ENCODE results near the gene LOXHD1. TPM values are rescaled to one million over a fixed set of nuclear protein-coding genes. Genes with fewer than 3 reads are reported as not detected.

LOXHD1 gene
- total RNA-seq, 3 donors from 2014 or later (not counting 1 experiment from before 2014, with no cell fraction given): 0.11 to 0.48 (median 0.14) TPM

- no peak for ATAC-seq
Observed at GRCh38 chr18:46642561-46642960, 14.5 kb downstream of the LOXHD1 start.

GRCh38 chr18:46641917-46642316, 15.1 kb downstream of the LOXHD1 start:
- H3K27me3 Mint-ChIP-seq (ENCODE audit: low read depth in 2 of 2): peaks cover 0 to 8% of the 10 kb centered on the region in 2 donors
- Histone ChIP-seq H3K9me3 (ENCODE audit: control insufficient read depth, insufficient read depth, low read length) (no peaks in the 10 kb centered on the region), H3K4me1 (ENCODE audit: control insufficient read depth, insufficient read depth, low read length) (no peaks in the 10 kb centered on the region), H3K4me3 (ENCODE audit: low read length) (no peak overlapping the region), H3K27ac (ENCODE audit: low read length) (no peak overlapping the region), H3K27me3 (ENCODE audit: control insufficient read depth, insufficient read depth, low read length) (no peaks in the 10 kb centered on the region), H3K36me3 (ENCODE audit: control insufficient read depth, insufficient read depth, low read length) (no peaks in the 10 kb centered on the region)
- H3K4me3 Mint-ChIP-seq: no peak overlapping the region
- ATAC-seq (no peak), DNase-seq (no peak)
- intact Hi-C loops (cut with micrococcal nuclease): no loop called here
- no peak for TF ChIP-seq CTCF (IDR thresholded peaks at IDR 0.05)
- WGBS (ENCODE audit: insufficient coverage): 92% methylated on average over 7 of the region's 7 CpGs
- no peak overlapping the region for H3K27ac Mint-ChIP-seq
- H3K36me3 Mint-ChIP-seq: no peaks in the 10 kb centered on the region
- no peaks in the 10 kb centered on the region for H3K4me1 Mint-ChIP-seq
- H3K9me3 Mint-ChIP-seq: no peaks in the 10 kb centered on the region

More at GRCh38 chr18:46642561-46642960, 14.5 kb downstream of the LOXHD1 start:
- Mint-ChIP-seq H3K4me1 (no peaks in the 10 kb centered on the region), H3K4me3 (no peak overlapping the region), H3K27me3 (ENCODE audit: low read depth in 2 of 2) (peaks cover 0 to 11% of the 10 kb centered on the region in 2 donors), H3K27ac (no peak overlapping the region), H3K36me3 (no peaks in the 10 kb centered on the region), H3K9me3 (no peaks in the 10 kb centered on the region)
- no peak overlapping the region for H3K27ac ChIP-seq (ENCODE audit: low read length)
- no peaks in the 10 kb centered on the region for H3K27me3 ChIP-seq (ENCODE audit: control insufficient read depth, insufficient read depth, low read length)
- 75% methylated on average over 5 of the region's 5 CpGs for WGBS (ENCODE audit: insufficient coverage)
- no peaks in the 10 kb centered on the region for H3K4me1 ChIP-seq (ENCODE audit: control insufficient read depth, insufficient read depth, low read length)
- no peaks in the 10 kb centered on the region for H3K9me3 ChIP-seq (ENCODE audit: control insufficient read depth, insufficient read depth, low read length)
- no peak overlapping the region for H3K4me3 ChIP-seq (ENCODE audit: low read length)
- H3K36me3 ChIP-seq (ENCODE audit: control insufficient read depth, insufficient read depth, low read length): no peaks in the 10 kb centered on the region
- TF ChIP-seq CTCF (IDR thresholded peaks at IDR 0.05): no peak
- intact Hi-C loops (cut with micrococcal nuclease): no loop called here
- no peak for DNase-seq

GRCh38 chr18:46639386-46639785, 17.6 kb downstream of the LOXHD1 start:
- no peak overlapping the region for H3K27ac ChIP-seq (ENCODE audit: low read length)
- H3K4me3 ChIP-seq (ENCODE audit: low read length): no peak overlapping the region
- Mint-ChIP-seq H3K9me3 (no peaks in the 10 kb centered on the region), H3K27ac (no peak overlapping the region), H3K4me3 (no peak overlapping the region), H3K27me3 (ENCODE audit: low read depth in 2 of 2) (peaks cover 0 to 2% of the 10 kb centered on the region in 2 donors), H3K36me3 (no peaks in the 10 kb centered on the region), H3K4me1 (no peaks in the 10 kb centered on the region)
- no peaks in the 10 kb centered on the region for H3K4me1 ChIP-seq (ENCODE audit: control insufficient read depth, insufficient read depth, low read length)
- 92% methylated on average over 6 of the region's 6 CpGs for WGBS (ENCODE audit: insufficient coverage)
- TF ChIP-seq CTCF (IDR thresholded peaks at IDR 0.05): no peak
- ATAC-seq (no peak), DNase-seq (no peak)
- H3K9me3 ChIP-seq (ENCODE audit: control insufficient read depth, insufficient read depth, low read length): no peaks in the 10 kb centered on the region
- intact Hi-C loops (cut with micrococcal nuclease): no loop called here
- no peaks in the 10 kb centered on the region for H3K27me3 ChIP-seq (ENCODE audit: control insufficient read depth, insufficient read depth, low read length)
- no peaks in the 10 kb centered on the region for H3K36me3 ChIP-seq (ENCODE audit: control insufficient read depth, insufficient read depth, low read length)

- Mint-ChIP-seq H3K9me3 (no peaks in the 10 kb centered on the region), H3K4me3 (no peak overlapping the region), H3K4me1 (peaks cover 1 to 3% of the 10 kb centered on the region in 2 donors), H3K27ac (no peak overlapping the region), H3K36me3 (no peaks in the 10 kb centered on the region), H3K27me3 (ENCODE audit: low read depth in 2 of 2) (peaks cover 0 to 12% of the 10 kb centered on the region in 2 donors)
- no peak overlapping the region for H3K4me3 ChIP-seq (ENCODE audit: low read length)
- no peak for TF ChIP-seq CTCF (IDR thresholded peaks at IDR 0.05)
- intact Hi-C loops (cut with micrococcal nuclease): no loop called here
- H3K9me3 ChIP-seq (ENCODE audit: control insufficient read depth, insufficient read depth, low read length): no peaks in the 10 kb centered on the region
- no peak overlapping the region for H3K27ac ChIP-seq (ENCODE audit: low read length)
- no peak for DNase-seq
- no peaks in the 10 kb centered on the region for H3K36me3 ChIP-seq (ENCODE audit: control insufficient read depth, insufficient read depth, low read length)
- WGBS (ENCODE audit: insufficient coverage): 84% methylated on average over 7 of the region's 7 CpGs
- no peak for ATAC-seq
- no peaks in the 10 kb centered on the region for H3K27me3 ChIP-seq (ENCODE audit: control insufficient read depth, insufficient read depth, low read length)
- no peaks in the 10 kb centered on the region for H3K4me1 ChIP-seq (ENCODE audit: control insufficient read depth, insufficient read depth, low read length)
Observed at GRCh38 chr18:46636040-46636630, 20.9 kb downstream of the LOXHD1 start.
